GM21423 (cell line): Measurements from ENCODE around the gene C21orf58.
A peak's percentile ranks its signal among the peaks of the same experiment; 100 is the strongest.

Experiments
- ATAC-seq: cut with Tn5 transposase; IDR thresholded peaks from one replicate; pipeline ENCODE4 v1.9.1; 2021; ENCODE audit warnings: mild to moderate bottlenecking, moderate library complexity; ENCODE audit not compliant: unreplicated experiment

Gene C21orf58

DNA sequence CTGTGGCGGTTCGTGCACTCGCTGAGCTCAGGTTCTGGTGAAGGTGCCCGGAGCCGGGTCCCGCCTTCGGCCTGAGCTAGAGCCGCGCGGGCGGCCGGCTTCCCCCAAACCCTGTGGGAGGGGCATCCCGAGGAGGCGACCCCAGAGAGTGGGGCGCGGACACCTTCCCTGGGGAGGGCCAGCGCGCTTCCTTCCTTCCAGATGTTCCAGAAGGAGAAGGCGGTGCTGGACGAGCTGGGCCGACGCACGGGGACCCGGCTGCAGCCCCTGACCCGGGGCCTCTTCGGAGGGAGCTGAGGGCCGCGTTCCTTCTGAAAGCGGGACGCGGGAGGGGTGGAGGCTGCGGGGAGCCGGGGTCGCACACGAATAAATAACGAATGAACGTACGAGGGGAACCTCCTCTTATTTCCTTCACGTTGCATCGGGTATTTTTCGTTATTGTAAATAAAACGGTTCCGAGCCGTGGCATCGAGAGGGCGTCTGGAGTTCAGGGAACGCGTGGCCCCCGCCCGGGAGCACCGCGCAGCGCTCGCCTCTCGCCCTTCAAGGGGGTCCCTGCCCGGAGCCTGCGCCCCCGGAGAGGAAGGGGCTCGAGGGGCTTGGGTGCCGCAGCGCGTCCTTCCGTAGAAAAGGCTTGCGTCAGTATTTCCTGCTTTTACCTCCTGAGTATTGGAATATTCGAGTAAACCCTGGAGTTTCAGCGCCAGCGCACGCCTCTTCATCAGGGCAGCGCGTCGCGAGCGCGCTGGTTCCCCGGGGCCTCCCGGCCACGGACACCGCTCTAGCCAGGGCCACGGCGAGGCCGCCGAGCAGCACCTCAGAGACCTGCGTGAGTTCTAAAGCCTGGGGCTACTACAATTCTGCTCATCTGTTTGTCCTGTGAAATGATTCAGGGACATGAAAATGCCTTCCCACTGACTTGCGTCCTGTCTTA, 26.1 kb downstream of the C21orf58 start:
- no peak for ATAC-seq

- ATAC-seq = no peak
Observed at GRCh38 chr21:46295996-46296752, 27.5 kb downstream of the C21orf58 start.

DNA sequence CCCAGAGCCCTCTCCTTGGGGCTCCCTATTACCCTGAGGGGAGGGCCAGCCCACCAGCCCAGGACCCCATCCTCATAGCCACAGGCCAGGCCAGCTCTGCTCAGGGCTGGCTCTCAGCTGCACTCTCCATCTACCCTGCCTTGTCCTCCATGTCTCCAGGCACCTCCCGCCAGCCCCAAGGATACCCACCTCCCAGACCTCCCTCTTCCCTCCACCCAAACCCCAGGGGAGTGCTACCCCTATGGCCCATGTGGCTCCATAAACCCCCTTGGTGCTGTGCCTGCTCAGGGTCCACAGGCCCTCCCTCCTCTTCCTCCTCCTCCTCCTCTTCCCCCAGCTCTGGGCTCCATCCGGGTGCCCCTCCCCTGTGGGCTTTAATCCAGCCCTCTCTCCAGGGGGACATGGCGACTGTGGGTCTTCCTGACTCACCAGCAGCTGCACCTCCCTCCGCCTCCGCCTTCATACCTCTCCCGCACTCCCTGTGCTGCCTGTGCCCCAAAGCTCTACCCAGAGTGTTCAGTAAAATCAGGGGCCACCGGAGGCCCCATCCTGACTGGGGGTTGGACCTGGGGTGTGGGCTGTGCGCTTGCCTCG, 28.4 kb downstream of the C21orf58 start:
- ATAC-seq = no peak

- no peak for ATAC-seq
Observed at GRCh38 chr21:46294647-46295176, 29.0 kb downstream of the C21orf58 start.

DNA sequence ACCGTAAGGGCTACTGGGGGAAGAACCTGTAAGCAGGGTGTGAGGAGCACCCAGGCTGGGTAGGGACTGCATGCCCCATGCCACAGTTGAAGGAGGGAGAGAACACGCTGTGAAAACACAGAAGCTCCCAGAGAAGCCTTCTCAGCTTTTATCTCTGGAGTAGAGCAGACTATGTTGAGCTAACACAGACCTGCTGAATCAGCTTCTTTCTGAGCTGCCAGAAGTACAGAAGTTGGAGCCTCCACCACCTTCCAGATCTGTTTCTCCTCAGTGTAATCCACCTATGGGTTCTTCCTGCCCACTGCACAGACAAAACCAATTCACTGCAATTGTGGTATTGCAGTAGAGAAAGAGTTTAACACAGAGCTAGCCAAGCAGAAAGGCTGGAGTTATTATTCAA, 32.1 kb downstream of the C21orf58 start:
- no peak for ATAC-seq

DNA sequence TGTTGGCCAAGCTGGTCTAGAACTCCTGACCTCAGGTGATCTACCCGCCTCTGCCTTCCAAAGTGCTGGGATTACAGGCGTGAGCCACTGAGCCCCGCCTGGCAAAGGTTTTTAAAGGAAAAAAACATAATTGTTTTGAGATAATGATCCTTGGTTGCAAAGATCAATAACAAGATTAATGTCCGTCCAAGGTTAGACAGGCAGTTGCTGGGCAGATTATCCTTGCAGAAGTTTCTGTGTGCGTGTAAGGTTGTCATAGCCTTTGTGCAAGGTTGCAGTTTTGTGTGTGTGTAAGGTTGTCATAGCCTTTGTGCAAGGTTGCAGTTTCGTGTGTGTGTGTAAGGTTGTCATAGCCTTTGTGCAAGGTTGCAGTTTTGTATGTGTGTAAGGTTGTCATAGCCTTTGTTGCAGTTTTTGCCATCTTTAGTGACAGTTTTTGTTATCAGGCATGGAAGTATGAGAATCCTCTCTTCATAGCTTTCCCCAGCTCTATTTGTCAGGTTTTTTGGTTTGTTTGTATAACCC, 34.0 kb downstream of the C21orf58 start:
- ATAC-seq = no peak

DNA sequence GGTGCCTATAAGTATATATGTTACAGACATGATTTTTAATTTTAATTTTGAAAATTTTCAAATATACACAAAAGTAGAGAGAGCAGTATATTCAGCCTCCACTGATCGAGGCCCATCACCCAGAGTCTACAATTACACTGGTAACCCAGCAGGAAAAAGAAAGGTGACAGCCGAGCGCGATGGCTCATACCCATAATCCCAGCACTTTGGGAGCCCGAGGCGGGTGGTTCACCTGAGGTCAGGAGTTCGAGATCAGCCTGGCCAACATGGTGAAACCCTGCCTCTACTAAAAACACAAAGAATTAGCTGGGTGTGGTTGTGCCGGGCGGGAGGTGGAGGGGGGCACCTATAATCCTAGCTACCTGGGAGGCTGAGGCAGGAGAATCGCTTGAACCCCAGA, 36.1 kb downstream of the C21orf58 start:
- no peak for ATAC-seq

DNA sequence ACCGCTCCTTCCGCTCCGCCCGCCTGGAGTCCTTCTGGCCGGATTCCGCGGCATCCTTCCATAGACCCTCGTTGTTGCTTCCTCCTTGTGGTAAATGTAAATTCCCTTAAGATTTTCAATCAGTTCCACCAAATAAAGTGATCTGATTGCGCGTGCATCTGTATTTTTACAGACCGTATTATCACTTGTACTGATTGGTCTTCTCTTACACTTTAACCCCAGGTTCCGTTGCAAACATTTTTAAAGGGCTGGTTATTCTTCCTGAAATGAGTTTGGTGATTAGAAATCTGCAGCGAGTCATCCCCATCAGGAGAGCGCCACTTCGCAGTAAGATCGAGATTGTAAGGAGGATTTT, 37.0 kb downstream of the C21orf58 start:
- ATAC-seq = no peak

DNA sequence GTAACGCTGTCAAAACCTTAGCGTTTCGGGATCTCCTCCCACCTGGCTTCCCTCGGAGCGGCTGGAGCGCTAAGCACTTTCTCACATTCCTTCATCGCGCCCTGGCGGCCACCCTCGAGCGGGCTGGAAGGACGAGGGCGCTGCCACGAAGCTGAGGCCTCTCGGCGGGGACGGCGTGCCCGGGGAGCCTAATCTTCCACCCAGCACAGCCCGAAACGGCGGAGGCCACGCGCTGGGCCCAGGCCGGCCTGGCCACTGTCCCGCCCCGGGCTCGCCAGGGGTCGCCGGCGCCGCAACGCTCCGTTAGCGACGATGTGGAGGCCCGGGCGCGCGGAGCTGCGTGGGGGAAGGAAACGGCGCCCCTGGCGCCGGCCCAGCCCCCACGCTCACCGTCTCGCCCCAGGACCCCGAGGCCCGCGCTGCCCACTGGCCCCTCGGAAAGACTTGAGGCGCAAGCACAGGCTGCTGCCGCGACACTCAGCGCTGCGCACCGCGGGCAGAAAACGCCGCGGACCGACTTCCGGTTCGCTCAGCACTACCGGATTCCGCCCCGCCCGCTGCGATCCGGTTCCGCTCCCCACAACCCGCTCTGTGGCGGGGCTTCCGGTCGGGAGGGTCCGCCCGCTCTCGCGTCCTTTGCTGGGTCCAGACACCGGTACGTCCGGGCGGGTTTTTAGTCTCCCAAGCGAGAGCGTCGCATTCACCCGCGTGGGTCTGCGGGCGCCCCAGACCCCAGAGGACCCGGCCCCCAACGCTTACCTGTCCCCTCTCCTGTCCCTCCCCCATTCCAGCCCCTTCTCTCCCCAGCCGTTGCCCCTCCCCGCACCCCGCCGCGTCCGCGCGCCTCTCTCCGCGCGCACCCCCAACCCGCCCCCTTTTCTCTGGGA, 37.7 kb downstream of the C21orf58 start, which contains the start of gene YBEY:
Gene YBEY (plus strand): TSS at position 582 of the 887 bp plus-strand sequence. CDS start 572 bp downstream, outside the sequence.
- ATAC-seq = peak; percentile 86

DNA sequence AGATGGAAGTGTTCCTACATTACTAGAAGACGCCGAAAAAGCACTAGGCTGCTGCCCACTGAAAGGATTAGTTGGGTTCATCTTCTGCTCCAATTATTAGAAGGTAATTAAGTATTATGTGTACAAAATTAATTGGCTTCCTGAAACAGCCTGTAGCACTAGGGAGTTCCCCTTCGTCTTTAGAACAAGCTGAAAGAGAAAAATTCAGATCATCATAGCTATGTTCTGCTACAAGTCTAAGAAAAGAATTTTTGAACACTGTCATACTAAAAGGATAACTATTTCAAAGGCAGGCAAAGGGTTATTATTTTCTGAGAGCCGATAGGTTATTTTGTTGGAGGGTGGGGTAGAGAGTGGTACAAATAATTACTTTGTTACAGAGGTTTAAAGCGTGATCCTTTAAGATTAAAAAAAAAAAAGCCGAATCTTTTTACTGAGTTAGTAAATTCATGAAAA, 38.4 kb downstream of the C21orf58 start, which contains the start of gene MCM3AP:
Gene MCM3AP (minus strand): TSS at position 406 of the 456 bp plus-strand sequence. CDS start 325 bp downstream, at position 81.
- ATAC-seq = no peak

DNA sequence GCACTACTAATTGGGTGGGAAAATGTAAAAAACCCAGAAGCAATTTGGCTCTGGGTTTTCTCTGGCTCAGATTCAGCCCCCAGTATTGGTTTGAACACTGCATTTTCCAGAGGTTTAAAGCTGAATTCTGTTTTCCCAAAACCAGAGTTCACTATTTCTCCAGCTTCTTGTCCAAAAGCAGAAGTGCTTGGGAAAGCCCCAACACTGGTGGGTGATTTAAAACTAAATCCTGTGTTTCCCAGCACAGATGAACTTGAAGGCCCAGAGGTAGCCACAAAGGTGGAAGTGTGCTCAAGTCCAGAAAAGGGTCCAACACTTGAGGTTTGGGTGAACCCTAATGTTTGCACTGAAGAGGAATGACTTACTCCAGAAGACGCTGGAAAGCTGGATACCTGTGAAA, 38.9 kb downstream of the C21orf58 start:
- no peak for ATAC-seq

DNA sequence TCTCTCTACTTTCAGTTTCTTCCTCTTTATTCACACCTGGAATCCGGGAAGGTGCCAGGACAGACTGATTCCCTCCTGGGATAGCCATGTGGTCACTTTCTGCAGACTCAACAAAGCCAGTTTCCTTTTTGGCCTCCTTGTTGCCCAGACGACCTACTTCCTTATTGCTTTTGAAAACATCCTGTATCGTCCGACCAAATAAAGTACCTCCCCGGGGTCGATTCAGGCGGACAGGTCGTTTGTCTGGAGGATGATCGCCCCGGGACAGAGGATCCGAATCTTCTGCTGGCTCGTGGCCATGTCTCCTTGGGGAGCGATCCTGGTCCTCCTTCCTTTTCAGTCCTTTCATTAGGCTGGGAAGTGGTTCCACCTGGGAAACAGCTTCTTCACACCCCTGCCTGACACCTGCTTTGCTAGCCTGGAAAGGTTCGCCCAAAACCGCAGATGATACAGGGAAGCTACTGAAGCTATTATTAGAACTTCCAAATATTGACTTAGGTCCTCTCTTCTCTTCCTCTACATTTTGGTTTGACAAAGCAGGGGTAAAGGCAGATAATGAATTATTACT, 39.5 kb downstream of the C21orf58 start:
- ATAC-seq = no peak

DNA sequence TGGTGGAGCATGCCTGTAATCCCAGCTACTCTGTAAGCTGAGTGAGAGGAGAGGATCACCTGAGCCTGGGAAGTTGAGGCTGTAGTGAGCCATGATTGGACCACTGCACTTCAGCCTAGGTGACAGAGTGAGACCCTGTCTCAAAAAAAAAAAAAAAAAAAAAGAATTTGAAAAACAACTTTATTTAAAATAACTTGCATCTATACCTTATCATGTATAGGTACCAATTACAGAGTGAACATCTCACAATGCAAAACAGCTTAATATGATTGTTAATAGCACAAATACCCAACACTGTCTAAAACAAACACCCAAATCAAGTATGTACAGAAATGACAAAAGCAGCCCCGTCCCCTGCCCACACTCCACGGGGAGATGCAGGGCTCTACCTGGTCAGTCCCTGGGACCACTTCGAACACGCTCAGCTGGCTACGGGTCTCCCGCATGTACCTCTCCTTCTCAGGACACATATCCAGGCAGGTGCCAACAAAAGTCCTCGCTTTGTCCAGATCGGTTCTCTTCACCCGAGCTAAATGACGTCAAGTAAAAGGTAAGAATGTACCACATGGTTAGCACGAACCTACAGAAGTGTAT, 48.8 kb downstream of the C21orf58 start:
- ATAC-seq = no peak

DNA sequence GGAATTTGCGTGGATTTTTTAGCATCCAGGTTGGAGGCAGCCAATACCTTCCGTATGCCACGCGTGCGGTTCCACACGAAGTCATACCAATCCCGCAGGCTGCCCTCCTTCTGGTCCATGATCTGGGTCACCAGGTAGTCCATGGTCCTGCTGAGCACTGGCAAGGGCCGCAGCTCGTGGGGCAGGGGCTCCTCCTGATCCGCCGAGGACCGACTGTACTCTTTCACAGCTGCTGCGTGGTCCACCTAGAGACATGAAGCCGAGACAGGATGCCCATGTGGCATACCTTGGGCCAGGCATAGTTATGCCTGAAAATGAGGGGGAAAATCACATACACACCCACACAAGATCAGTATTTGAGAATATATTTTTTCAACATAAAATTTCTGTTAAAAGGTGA, 50.3 kb downstream of the C21orf58 start:
- no peak for ATAC-seq

- ATAC-seq = no peak
Observed at GRCh38 chr21:46269466-46269865, 54.2 kb downstream of the C21orf58 start.

GRCh38 chr21:46268371-46268770, 55.3 kb downstream of the C21orf58 start:
- ATAC-seq = no peak

DNA sequence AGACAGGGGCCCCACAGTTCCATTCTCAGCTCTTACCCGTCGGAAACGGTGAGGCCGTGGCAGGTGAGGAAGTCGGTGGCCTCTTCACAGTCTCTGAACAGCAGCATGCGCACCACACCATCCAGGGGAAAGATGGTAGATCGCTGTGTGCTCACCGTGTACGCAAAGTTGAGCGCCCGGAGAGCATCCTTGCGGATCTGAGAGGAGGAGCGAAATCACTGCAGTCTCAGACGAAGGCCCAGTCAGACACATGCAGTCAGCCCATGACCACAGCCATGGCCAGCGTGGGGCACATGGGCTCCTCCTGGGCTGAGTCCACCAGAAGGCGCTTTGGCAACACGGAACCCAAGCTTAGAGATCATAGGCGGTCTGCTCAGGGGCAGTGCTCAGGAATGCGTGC, 56.7 kb downstream of the C21orf58 start:
- no peak for ATAC-seq

GRCh38 chr21:46265736-46266525, 57.7 kb downstream of the C21orf58 start:
- no peak for ATAC-seq
